Activated effector memory CD4-positive, alpha-beta T cell treated with anti-CD3 and anti-CD28 coated beads, Interleukin-2, amount 50 U/mL, for 16 hours (primary cell): ENCODE data around the gene EML5.
"Not testable (repeated sequence)": the region's sequence is repeated elsewhere in the genome, so short reads cannot be mapped to it uniquely, and the experiment has no call there.

Experiments
- DNase-seq: peaks from one replicate; pipeline ENCODE4 v3.0.0-alpha.2; 2020

Gene EML5

GRCh38 chr14:88799522-88799921 is 6.8 kb upstream of the EML5 start:
- DNase-seq: no peak

GRCh38 chr14:88798156-88798555 is 5.4 kb upstream of the EML5 start:
- no peak for DNase-seq

GRCh38 chr14:88793259-88793625 is 489 bp upstream of the EML5 start:
- no peak for DNase-seq

DNA sequence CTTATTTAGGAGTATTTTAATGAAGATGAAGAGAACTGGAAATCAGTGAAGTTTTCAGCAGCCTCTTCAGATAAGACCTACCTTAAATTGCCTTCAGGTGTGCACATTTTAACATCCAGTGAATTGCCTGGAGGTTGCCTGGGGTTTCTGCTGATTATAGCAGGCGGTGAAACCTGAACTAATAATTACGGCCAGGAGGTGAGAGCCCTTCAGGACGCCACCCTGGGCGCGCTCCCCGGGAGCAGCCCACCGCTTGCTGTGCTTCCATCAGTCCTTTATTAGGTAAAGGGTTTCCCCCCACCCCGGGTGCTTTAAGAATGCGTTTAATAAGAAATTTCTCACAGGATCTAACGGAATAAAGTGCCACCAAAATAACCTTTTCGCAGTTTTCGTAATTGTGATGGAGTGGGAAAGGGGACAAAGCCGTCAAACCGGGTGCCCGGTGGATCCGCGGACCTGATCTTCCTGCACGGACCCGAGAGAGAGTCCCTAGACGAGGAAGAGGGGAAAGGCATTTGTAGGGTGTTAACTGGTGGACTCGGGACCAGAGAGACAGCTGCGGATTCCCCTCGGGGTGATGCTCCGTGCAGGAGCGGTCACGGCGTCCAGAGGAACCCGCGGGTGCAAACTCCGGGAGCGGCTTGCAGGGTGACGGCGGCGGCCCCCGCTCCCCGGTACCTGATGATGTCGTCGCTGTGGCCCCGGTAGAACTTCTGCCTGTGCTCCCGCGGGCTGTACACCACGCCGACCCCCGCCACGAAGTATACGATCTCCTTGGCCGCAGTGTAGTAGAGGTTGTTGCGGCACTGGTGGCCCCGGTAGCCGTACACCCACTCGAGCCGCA is 902 bp downstream of the EML5 start:
- DNase-seq: no peak

DNA sequence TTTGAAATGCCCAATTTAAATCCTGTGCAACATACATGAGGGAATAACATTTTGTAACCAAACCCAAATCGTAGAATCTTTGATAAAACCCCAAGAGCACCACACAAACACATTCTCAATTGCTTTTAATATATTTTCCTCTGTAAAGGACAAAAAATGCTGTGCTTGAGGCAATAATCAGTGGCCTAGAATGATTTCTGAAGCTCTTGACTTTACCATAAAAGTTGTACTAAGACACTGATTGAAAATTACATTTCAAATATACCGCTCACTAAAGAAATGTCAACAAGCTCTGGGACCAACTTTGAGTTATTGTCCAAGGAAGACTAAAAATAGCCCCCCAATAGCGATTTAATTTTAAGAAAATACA is 1.5 kb downstream of the EML5 start:
- DNase-seq: no peak

DNA sequence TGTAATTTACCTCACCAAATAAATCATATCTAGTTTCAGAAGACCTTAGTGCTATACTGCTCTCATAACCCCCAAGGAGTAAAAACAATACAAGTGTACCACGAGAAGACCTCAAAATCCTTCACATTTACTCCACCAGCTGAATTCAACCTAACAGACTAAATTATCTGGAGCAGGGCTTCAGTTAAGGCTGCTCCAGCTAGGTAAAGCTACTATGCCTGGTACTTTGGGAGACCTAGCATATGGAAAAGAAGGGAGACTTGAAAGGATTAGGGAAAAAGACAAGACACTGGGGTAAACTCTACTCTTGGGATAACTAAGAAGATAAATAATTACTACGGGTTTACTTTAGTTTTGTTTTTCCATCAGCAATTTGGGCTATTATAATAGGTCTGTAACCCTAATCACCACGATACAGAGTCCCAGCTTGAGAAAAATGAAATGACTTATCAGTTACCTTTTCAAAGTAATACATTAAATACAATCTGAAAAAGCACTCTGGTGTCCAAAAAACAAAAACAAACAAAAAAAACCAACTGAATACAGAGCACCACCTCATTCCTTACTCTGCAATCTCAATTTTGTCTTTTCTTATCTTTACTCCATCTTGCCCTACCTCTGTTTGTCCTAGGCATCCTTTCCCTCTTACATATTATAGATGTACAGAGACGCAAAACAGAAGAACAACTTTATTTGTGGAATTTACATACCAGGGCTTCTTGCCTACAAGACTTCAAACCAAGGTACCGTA is 2.1 kb downstream of the EML5 start:
- DNase-seq: no peak

- not testable (repeated sequence) for DNase-seq
Observed at GRCh38 chr14:88789573-88789972, 3.2 kb downstream of the EML5 start.

- DNase-seq: no peak
Observed at GRCh38 chr14:88786715-88787114, 6.0 kb downstream of the EML5 start.

DNA sequence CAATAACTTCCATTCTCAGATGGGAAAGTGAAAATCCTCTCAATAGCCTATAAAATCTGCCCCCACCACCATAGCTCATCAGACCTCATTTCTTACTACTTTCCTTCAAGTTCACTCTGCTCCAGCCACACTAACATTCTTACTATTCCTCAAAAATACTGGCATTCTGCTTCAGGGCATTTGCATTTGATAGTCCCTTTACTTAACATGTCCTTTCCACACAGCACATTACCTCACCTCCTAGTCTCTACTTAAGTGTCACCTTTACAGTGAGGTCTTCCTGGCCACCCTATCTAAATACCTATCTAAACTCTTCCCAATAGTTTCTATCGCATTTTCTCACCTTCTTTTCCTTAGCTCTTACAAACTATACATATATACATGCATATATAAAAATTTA is 6.8 kb downstream of the EML5 start:
- DNase-seq: no peak

GRCh38 chr14:88775532-88775931 is 17.2 kb downstream of the EML5 start:
- no peak for DNase-seq

DNA sequence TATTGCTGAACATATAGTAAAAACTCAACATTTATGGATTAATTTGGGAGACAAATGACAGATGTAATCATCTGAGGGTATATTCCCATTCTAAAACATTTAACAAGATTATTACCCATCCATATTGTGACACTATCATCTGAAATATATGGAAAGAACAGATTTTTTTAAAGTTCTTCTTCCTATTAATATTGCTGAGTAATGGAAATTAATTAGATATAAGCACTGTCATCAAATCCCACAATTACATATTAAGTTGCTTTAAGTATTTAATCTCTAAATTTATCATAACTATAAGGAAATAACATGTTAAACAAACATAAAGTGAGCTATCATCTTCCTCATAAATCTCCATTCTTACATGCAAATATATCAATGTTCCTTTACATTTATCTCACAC is 22.0 kb downstream of the EML5 start:
- no peak for DNase-seq

DNA sequence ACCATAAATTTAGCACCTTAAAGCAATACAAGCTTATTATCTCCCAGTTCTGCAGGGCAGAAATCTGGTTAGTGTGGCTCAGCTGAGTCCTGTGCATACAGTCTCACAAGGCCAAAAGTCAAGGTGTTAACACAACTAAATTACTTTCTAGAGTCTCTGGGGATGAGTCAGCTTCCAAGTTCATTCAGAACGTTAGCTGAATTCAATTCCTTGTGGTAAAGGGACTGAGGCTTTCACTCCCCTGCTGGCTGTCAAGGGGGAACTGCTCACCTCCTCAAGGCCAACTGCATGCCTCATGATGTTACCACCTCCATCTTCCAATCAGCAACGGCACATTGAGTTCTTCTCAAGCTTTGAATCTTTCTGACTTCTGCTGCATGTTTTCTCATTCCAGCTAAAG is 27.6 kb downstream of the EML5 start:
- DNase-seq: no peak

- no peak for DNase-seq
Observed at GRCh38 chr14:88753873-88754272, 38.9 kb downstream of the EML5 start.

- no peak for DNase-seq
Observed at GRCh38 chr14:88750945-88751344, 41.8 kb downstream of the EML5 start.

DNA sequence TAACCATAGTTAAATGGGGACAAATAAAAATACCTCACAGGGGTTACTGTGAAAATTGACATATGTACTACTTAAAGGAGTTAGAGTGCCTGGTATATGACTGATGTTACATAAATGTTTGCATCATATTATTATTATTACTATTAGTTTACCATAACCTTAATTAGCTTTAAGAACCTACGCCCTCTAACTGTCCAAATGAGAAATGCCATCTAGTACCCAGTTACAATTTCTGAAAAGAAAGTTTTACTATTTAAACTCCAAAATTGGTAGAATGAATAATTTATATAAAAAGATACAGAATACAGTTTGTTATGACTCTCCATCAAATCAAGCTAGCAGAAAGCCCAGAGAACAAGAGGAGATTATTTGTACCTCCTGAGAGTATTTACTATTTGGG is 42.3 kb downstream of the EML5 start:
- DNase-seq: no peak

DNA sequence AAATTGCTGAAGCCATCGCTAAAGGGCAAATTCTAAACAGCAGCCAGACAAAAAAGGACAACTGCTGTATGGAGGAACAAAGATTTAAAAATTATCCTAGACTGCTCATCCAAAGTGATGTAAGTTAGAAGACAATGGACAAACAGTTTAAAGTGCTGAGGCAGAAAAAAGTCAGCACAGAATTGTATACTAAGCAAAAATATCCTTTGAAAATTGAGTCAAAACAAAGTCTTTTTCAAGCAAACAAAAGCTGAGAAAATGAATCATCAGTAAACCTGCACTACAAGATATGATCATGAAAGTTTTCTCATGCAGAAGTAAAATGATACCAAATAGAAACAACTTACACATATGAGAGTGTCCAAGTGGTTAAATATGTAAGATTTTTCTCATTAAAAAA is 43.6 kb downstream of the EML5 start:
- DNase-seq: no peak

DNA sequence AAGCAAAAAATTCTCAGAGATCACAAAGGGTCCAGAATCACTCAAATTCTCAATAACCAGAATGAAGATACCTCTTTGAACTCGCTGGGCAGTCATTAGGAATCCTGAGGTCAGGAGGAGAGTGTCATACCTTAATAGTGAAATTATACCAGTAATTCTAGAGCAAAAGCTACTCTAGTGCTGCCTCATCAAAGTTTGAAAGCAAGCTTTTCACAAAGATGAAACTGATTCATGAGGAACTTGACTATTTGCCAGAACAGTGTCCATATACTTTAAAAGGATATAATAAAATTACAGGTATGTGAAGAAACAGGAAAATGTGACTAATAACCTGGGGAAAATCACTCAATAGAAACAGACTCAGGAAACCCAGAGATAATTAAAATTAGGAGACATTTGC is 44.5 kb downstream of the EML5 start:
- no peak for DNase-seq

- no peak for DNase-seq
Observed at GRCh38 chr14:88746052-88746451, 46.7 kb downstream of the EML5 start.

DNA sequence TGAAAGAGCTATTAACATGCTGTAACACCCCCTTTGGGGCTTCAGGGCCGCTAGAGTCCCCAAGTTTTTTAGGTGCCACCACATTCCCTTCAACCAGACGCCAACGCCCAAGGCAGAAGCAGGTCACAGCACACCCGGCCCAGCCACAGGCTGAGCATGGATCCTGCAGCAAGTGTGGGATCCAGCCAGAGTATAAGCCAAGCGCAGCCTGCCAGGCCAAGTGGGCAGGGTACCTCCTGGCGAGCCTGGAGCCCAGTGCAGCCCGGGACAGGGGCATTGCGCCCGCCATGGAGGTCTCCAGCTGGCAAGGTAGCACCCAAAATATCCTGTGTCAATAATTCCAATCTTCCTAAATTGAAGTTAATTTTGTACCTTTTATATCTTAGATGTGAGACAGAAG is 55.5 kb downstream of the EML5 start:
- no peak for DNase-seq

DNA sequence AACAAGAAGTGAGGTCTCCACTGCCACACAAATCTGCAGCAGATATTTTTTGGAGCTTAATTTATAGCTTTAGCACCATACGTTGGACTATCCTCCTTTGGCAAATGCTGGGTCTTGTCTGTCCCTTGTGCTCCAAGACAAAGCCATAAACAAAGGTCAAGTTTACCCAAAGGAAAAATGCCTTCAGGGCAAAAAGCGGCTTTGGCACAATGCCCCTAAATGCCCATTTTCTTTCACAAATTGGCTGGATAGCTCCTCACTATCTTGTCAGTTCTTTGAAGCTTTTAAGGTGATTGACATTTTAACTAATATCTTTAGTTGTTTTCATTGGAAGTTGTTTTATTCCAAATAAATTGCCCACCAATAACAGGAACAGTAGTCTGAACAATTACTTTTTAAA is 59.6 kb downstream of the EML5 start:
- no peak for DNase-seq

- DNase-seq: no peak
Observed at GRCh38 chr14:88729159-88729558, 63.6 kb downstream of the EML5 start.

DNA sequence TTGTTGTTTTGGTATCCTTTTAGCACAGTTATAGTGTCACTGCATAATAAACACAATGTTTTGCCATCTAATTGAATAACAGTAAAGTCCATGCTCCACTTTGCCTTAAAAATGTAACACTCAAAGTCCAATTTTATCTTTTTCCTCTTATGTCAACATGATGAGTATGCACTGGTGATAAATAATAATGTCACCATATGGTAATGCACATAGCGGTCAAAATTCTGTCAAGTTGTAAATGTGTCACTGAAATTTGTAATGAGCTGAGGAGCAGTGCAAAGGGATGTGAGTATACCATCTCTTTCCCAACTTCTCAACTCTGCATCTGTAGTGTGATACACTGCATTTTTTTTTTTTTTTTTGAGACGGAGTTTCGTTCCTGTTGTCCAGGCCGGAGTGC is 65.7 kb downstream of the EML5 start:
- no peak for DNase-seq

GRCh38 chr14:88710709-88711108 is 82.0 kb downstream of the EML5 start:
- DNase-seq: no peak

DNA sequence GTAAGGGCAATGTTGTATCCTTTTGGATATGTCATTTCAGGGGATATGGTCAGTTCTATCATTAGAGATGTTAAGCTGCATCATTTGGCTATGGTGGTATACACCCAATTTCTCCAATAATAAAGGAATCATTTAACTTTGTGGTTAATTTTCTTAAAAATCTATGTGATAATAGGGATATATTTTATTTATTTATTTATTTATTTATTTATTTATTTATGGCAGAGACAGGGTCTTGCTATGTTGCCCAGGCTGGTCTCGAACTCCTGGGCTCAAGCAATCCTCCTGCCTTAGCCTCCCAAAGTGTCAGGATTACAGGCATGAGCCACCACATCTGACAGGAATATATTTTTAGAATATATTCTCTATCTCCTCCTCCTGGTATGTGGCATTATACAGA is 85.7 kb downstream of the EML5 start:
- no peak for DNase-seq

GRCh38 chr14:88706425-88706824 is 86.3 kb downstream of the EML5 start:
- no peak for DNase-seq
